Activated CD4-positive, alpha-beta T cell treated with anti-CD3 and anti-CD28 coated beads, Interleukin-10, Interleukin-2, amounts not matched to agents 100 ng/mL and 50 ng/mL, durations not matched to agents 16 hours and 8 hours (primary cell): ENCODE measurements around the gene GABBR1.

Source experiments
- DNase-seq: peaks from one replicate; pipeline ENCODE4 v3.0.0-alpha.2; 2020

The GABBR1 gene

DNA sequence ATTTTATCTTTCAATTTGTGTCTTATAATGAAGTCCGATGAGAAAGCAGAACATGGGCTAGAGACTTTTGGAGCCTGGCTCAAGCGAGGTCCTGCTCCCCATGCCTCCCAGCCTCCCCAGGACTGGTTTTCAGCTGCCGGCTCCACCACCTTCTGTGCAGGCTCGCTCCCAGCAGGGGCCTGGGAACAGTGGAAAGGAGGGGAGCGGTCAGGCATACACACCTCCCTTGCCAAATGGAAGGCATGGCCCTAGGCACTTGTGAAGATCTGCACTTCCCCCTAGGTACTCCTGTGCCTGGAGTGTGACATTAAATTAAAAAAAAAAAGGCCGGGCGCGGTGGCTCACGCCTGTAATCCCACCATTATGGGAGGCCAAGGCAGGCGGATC lies 19.2 kb upstream of the GABBR1 start:
- no peak for DNase-seq

DNA sequence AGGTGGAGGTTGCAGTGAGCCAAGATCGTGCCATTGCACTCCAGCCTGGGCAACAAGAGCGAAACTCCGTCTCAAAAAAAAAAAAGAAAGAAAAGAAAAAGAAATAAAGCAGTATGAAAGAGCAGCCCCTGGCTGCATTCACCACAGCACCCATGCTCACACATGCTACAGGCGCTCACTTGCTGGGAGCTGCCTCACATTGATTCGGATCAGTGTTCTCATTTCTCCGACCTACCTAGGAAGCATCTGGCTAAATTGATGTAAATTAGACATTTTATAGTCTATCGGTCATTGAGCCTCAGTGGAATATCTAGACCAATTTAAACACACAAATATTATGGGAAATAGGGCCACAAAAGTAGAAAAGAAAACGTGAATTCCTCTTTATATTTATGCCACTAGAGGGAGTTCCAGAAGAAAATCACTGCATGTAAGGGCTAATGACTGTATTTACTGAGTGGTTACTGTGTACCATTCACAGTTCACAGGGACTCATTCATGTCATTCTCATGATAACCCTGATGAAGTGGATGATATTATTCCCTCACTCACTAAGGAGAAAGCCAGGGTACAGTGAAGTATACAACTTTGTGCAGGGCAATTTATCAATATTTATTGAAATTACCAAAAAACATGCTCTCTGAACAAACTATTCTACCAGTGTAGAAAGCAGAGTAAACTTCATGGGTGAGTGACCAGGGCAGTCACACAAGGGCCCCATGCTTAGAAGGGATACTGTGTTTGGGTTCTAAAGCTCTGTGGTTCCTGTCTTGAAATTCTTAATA lies 18.6 kb upstream of the GABBR1 start:
- DNase-seq, result peak; percentile 40

DNA sequence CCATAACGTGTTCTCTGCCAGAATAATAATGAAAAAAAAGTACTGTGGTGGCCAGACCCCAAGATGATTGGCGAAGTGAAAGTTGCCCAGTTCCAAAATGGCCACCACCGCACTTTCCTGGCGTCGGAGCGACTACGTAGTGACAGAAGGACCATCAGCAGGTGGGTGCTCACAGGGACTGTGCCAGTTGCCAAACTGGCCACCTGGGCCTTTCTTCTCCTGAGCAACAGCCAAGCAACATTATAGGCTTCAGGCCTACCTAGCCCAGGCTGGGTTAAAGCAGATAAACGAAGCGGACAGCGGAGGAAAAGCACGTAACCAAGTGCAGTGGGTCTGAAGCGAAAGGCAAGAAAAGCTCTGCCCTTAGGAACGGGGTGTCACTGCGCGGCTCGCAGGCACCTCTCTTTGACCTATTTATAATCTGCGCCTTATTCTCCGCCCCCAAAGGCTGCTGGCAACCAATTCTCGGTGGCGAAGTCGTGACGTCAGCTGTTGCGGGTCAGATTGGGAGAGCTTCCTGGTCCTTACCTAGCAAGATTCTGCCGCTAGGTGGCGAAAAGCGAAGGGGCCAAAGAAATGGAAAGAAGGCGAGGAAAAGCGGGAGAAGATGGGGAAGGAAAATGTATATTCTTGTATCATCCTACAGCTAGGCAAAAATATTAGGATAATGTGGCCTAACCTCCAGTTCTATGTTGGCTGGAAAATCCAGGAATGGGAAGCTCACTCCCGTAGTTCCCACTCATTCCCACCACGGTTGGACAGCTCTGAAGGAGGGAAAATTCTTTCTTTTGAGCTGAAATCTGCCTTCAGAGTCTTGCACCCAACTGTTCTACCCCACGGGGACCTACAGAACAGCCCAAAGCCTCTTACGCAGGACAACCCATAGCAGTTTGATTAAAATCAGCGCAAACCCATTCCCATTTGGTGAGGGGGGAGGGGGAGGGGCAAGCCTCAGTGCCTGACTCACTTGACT lies 17.0 kb upstream of the GABBR1 start:
- peak; percentile 98 for DNase-seq

DNA sequence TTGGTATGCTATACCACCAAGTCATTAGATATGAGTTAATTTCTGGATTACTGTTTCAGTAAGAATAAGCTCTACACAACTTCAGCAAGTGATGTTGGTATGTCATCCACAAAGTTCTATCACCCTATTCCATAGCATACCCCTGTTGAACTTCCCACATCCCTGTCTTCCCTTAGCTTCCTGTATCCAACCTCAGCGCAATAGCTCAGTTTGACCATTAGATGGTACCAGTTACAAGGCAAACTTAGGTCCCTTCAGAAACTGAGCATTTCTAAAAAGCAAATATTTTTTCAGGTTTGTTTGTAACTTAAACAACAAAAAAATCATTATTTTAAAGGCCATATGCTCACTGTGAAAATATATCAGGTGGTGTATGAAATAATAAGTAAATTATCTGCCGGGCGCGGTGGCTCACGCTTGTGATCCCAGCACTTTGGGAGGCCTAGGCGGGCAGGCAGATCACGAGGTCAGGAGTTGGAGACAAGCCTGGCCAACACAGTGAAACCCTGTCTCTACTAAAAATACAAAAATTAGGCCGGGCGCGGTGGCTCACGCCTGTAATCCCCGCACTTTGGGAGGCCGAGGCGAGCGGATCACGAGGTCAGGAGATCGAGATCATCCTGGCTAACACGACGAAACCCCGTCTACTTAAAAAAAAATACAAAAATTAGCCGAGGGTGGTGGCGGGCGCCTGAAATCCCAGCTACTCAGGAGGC lies 15.1 kb upstream of the GABBR1 start:
- no peak for DNase-seq

DNA sequence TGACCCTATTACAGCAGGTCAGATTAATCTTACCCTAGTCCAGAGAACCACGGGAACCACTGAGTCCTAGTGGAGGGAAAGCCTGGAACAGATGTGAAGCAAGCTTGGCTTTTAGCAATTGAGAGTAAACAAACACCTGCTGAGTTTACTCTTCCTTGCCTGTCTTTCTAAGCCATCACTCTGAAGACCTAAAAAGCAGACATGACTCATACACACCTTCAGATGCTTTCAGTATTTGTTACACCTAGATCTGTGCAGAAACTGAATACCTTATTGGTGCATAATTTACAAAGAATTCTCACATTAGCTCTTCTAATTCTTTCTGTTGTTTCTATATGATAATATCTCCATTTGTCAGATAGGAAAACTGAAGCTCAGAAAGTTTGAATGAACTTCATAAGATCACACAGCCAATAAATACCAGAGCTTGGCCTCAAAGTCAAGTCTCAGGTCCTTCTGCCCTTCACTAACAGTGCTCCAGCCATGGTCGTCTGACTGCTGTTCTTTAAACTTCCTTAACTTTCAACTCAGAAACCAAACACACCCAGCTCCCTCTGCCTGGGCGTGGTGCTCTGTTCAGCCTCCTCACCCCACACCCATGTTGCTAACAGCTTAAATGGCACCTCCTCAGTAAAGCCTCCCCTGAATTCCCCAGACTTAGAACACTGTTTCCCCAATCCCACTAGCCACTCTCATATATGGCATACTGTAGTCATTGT lies 8.6 kb upstream of the GABBR1 start:
- no peak for DNase-seq

DNA sequence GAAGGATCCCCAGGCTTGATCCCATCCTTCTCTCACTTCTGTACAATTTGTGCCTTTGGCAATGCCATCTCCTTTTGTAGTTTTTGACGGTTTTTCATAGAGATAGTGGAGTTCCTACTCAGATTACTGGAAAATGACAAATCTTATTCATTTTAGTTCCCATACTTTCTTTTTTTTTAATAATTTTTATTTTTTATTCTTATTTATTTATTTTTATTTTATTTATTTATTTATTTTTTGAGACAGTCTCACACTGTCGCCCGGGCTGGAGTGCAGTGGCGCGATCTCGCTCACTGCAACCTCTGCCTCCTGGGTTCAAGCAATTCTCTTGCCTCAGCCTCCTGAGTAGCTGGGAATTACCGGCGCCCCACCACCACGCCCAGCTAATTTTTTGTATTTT lies 4.3 kb upstream of the GABBR1 start:
- no peak for DNase-seq

DNA sequence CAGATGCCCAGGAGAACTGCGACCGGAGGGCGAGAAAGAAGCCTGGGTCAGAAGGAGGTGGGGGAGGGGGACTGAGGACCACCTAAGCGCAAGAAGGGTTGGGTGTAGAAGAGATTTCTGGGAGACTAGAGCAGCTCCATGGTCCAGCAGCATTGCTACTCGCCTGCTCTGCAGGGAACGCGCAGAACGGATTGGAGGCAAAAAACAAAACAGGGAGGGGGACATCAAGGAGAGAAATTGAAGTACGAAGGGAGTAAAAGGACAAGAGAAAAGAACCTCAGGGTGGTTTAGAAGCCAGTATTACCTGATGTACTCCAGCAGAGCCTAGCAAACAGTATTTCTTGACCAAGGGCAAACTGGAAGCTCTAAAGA lies 537 bp upstream of the GABBR1 start:
- no peak for DNase-seq

DNA sequence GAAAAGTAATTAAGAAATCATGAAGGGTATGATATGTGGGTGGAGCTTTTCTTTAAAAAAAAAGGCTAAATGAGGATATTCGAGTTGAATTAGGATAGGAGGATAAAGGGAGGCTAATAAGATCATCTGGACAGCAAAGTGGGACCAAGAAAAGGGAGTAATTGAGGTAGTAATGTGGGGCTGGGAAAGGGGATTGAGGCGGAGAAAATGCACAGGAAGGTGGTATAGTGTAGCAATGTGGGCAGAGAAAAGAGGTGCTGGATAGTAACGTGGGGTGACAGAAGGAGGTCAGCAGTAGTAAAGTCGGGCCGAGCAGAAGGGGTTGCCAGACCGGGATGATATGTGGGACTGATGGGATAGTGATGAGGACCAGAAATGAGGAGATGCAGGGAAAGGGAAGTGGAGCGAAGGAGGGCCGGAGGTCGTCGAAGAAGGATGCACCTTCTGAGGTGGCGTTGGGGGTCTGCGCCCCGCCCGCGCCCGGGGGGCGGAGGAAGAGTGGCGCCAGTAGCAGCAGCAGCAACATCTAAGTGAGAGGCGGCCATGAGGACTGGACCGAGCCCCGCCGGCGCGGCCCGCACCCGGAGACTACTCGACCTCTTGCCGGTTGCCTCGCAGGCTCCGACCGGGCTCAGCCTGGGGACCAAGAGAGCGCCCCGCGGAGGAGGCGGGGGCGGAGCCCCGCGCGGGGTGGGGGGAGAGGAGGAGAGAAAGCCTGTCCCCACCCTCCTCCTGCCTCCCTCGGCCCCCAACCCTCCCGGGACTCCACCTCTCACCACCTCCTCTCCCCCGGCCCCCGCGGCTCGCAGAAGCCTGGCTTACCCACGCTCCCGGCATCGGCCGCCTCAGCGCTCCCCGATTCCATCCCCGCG lies 887 bp downstream of the GABBR1 start:
- DNase-seq, result peak; percentile 39

DNA sequence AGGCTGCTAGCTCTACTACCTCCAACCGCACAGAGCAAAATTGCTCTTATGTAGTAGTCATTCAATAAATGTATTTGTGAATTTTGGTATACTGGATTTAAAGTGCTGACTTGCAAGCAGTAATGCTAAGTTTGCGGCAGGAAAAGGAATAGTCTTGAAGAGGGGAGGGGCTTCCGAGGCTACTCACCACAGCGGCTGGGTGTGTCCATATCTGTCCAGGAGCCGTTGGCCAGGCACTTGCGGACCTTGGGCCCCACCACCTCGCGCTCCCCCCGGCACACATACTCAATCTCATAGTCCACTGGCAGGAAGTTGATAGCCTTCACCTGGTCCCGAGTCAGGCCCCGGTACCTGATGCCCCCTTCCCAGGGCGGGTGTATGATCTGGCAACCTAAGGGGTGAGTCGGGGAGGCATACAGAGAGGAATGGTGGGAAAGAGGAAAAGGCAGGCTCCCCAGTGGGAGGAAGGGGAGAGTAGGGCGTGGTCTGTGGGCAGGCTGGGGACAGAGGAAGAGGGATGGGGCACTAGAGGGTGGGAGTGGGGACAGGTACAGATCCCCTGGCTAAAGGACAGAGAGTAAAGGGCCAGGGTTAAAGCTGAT lies 1.7 kb downstream of the GABBR1 start:
- no peak for DNase-seq

DNA sequence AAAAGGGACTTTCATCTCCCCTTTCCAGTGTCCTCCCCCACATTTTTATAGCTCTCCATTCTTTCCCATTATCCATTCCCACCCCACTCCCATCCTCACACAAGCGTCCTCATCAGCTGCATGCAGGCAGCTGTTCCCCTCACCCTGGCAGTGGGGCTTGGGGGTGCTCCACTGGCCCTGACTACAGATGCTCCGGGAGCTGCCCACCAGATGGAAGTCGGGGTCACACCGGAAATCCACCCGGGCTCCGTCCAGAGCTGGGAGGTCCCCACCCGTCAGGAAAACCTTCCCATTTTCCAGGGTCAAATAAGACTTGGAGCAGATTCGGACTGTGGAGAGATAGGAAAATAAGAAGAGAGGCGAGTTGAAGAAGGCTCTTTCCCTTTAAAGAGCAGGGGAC lies 2.7 kb downstream of the GABBR1 start:
- DNase-seq, result no peak

DNA sequence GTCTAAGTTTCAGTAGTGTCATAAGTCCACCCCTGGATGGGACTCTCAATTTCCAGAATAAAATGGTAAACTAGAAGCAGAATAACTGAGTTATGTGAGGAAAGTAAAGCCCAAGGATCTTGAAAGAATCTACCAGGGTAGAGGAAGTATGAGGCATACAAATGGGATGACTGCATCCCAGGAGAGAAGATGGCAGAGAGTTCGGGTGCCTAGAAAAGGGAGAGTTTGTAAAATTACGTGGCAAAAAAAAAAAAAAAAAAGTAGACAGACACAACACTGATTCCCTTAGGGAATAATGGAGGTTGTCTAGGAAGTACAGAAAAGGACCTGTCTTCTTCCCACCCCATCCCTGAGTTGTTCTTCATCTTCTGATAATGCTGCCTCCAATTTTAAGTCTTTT lies 3.4 kb downstream of the GABBR1 start:
- DNase-seq, result no peak

DNA sequence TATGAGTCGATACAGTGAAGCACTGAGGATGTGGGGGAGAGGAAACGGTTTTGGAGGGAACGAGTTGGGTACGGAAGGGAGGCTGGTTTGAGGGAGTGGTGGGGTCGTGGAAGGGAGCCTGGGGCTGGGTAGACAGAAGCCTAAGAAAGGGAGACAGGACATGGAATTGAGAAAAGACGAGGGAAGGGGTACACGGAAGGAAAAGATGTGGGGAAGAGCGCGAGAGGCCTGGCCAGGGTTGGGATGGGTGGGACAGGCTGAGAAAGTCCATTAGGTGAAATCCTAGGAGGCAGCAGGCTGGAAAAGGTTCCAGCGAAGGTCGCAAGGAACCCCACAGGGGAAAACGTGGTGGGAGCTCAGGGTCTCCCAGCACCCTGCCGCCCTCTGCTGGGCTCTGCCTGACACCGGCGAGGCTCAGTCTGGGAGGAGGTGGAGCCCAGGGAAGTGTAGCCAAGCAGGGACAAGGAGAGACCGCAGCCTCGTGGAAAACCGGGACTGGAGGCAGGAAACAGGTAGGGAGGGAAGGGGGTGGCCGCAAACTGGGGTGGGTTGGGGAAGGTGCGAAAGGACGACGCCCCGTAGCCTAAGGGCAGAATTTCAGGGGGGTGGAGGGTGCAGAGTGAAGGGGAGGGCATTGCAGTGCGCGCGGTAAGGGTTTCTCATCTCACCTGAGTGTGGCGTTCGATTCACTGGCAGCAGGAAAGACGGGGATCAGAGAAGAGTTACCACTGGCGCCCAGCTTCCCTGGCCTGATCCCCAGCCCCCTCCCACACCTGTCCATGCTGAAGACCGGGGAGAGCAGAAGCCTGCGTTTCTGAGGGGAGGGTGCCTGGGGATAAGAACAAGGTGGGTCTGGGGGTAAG lies 4.3 kb downstream of the GABBR1 start:
- DNase-seq, result peak; percentile 64

DNA sequence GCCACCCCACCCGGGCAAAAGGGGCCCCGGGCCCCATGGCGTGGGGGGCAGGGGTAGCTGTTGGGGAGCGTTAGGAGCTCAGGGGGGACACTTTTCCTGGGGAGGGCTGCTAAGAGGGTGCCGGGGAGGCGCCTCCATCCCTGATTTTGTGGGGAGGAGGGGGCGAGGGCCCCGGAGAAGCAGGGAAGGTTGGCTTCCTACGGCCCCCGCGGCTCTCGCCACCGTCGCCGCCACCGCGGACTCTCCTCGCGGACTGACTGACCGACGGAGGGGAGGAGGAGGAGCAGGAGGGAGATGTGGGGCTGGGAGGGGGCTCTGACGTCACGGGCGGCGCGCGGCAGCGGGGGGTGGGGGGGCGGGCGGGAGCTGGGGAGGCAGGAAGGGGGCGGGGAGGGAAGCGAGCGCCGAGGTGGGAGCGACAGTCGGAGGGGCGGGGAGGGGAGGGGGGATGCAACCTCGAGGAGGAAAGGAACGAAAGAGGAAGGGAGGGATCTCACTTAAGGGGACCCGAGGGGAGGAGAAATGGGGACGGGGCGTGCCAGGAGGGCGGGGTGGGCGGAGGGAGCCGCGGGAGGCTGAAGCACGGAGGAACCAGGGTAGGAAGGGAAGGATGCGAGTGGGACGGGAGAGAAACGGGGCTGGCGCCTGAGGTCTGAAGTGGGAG lies 5.1 kb downstream of the GABBR1 start:
- DNase-seq, result peak; percentile 28

DNA sequence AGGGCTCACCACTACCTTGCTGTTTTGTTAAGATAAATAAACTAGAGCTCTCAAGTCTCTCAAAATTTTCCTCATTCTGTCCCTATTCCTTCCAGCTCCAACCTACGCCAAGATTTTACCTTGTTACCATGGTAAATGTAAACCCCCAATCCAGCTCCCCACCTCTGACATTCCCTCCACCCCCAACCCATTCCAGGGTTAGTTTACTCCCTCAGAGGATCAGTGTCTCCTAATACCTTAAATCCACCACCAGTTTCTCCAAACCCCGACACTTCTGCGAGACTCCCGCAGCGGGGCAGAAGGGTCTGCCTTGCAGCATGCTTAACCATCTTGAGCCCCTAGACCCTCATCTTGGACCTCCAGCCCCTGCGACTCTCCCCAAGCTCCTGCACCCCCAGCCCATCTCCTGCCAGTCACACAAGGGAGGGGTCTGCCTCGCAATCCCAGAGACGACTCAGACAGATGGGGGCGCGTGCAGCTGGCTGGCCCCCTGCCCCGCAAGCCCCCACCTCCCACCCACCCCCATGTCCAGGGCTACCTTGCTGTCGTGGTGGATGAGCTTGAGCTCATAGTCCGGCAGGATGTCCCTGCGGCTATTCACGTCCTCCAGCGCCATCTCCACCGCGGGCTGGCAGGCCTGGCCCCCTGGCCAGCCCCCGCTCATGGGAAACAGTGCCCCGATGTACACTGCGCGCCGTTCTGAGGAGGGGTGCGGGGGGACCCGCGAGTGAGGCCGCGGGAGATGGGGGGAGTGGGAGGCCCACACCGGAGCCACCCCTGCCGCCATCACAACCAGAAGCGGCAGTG lies 5.8 kb downstream of the GABBR1 start:
- DNase-seq, result no peak

DNA sequence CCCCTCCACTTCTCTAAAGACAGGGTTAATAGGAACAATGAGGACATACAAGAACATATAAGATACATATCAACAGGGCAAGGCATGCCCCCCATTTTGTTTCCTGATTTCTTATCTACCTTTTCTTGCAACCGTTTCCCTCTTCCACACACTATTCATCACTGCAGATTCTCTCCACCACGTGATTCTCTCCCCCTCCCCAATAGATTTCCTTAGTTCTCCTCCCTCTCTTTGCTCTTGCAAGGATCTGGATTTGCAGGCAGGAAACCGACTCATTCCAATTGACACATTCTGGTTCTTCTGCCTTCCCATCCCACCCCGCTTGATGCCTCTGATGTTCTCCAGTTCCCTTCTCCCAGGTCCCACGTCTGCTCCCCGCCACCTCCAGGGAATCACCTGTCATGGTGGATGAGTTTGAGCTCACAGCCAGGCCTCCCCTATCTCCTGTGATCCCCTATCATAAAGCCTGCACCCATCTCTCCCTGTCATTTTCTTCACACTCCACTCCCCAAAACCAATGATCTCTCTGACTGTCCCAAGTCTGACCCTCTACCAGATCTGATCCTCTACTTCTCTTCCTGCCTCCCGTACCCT lies 7.5 kb downstream of the GABBR1 start:
- no peak for DNase-seq

DNA sequence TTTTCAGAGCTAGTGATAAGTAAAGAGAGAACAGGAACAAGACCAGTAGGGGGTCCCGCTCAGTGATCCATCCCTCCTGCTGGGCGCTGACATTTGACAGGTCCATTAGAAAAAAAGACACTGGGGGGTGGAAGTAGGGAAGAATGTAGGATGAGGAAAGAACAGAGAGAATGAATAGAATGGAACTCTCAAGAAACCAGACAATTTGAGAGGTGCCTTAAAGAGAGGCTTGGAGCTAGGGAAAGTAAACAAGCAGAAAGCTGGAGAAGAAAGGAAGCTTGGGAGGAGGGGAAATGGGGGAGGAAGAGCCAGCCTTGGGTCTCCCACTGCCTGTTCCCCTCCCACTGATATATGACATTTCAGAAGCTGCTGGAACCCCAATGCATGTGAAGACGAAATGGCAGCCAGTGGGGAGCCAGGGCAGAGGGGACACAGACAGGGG lies 8.4 kb downstream of the GABBR1 start:
- DNase-seq, result no peak

DNA sequence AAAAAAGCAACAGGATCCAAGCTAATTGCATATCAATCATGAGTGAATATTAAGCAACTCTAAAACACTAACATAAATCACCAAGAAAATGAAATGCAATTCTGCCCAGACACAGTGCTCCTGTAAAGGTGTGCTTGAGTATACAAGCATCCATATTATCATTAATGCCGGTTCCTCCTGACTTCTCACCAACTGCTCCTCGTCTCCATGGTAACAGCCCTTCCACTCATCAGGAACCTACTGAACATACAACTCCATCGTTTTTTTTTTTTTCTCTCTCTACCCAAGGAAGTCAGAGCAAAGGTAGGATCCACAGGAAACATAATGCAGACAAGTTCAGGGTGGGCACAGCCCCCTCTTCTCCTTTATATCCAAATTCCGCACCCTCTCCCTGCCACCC lies 12.4 kb downstream of the GABBR1 start:
- DNase-seq, result no peak

DNA sequence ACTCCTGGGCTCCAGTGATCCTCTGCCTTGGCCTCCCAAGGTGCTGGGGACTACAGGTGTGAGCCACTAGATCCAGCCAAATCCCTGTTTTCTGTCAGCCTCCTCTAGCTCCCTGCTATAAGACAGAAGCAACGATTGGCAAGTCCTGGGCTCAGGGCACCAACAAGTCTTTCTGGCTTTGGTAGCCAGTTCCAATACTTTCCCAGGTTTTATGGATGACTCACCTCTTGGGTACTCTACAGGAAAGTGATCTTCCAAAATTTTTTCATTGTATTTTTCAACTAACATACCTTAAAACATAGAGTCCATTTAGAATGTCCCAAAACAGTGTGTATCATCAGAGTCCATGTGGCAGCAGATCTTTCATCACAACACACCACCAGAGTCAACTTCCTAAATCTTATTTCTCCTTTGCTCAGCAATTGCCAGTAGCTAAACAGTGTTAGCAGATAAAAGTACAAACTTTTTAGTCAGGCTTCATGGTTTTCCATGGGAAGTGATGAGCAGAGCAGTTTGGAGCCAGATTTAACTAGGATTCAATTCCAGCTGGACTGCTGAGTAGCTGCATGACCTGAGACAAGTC lies 13.3 kb downstream of the GABBR1 start:
- no peak for DNase-seq
